Breast epithelium (tissue), 4 donors: ENCODE results near the gene KLHL3. TPM values are rescaled to one million over a fixed set of nuclear protein-coding genes. Genes with fewer than 3 reads are reported as not detected.

Experiments
- DNase-seq, 2 donors: peaks; one replicate each; pipeline ENCODE4 v3.0.0-alpha.2; 2019; ENCODE audit warnings: low spot score in 2 of 2
- H3K27ac ChIP-seq, 2 donors: fragments of 200-600 bp; sonication (generic) in 1 of 2; one replicate each; pipeline ENCODE4 v1.5.1; 2016 to 2019; ENCODE audit warnings: mild to moderate bottlenecking in 1 of 2
- H3K27me3 ChIP-seq, 2 donors: fragments of 200-600 bp; sonication (generic) in 1 of 2; one replicate each; pipeline versions ENCODE4 v1.5.1 to v1.6.0; 2017 to 2019; ENCODE audit warnings: control low read depth in 1 of 2, mild to moderate bottlenecking in 1 of 2
- H3K36me3 ChIP-seq: fragments of 200-600 bp; one replicate; pipeline ENCODE4 v1.5.1; 2019
- H3K4me1 ChIP-seq, 2 donors: fragments of 200-600 bp; sonication (generic); one replicate each; pipeline ENCODE4 v1.5.1; 2016 to 2019; ENCODE audit warnings: control low read depth in 1 of 2
- H3K4me3 ChIP-seq, 3 donors: fragments of 200-600 bp; sonication (generic); 1 replicate in 2 of 3; 2 replicates in 1 of 3; pipeline ENCODE4 v1.5.1; 2016 to 2019; ENCODE audit warnings: mild to moderate bottlenecking in 3 of 3, moderate library complexity in 2 of 3
- H3K9me3 ChIP-seq, 2 donors: fragments of 200-600 bp; sonication (generic) in 1 of 2; one replicate each; pipeline ENCODE4 v1.5.1; 2016 to 2019; ENCODE audit warnings: control low read depth in 1 of 2
- CTCF ChIP-seq, 3 donors: fragments of 450-650 bp; IDR thresholded peaks; one replicate each; pipeline ENCODE4 v1.5.1; 2016 to 2017; ENCODE audit warnings: antibody characterized with exemption in 3 of 3, mild to moderate bottlenecking in 3 of 3, moderate library complexity in 3 of 3
- POLR2A ChIP-seq: fragments of 450-650 bp; IDR thresholded peaks from one replicate; pipeline ENCODE4 v1.6.1; 2016; ENCODE audit warnings: antibody characterized with exemption, mild to moderate bottlenecking, moderate library complexity
- POLR2AphosphoS5 ChIP-seq, 3 donors: sonication (generic); formaldehyde crosslinking; IDR thresholded peaks; one replicate each; pipeline ENCODE4 v1.6.1; 2017; ENCODE audit warnings: antibody characterized with exemption in 3 of 3
- intact Hi-C: fragments of 100-400 bp; cut with DNase I; formaldehyde crosslinking; loops from one replicate; pipeline ENCODE4 v1.15.1; 2023; ENCODE audit warnings: low total_unique reads
- total RNA-seq, 3 donors: library from RNA; depleted of rRNA; stranded (reverse); fragments of >200 nt; gene quantifications; one replicate each; pipeline ENCODE4 v1.1.0, GENCODE V29; 2016

Gene KLHL3
- total RNA-seq, 3 donors from 2014 or later: 4.5 to 11.7 (median 4.9) TPM

DNA sequence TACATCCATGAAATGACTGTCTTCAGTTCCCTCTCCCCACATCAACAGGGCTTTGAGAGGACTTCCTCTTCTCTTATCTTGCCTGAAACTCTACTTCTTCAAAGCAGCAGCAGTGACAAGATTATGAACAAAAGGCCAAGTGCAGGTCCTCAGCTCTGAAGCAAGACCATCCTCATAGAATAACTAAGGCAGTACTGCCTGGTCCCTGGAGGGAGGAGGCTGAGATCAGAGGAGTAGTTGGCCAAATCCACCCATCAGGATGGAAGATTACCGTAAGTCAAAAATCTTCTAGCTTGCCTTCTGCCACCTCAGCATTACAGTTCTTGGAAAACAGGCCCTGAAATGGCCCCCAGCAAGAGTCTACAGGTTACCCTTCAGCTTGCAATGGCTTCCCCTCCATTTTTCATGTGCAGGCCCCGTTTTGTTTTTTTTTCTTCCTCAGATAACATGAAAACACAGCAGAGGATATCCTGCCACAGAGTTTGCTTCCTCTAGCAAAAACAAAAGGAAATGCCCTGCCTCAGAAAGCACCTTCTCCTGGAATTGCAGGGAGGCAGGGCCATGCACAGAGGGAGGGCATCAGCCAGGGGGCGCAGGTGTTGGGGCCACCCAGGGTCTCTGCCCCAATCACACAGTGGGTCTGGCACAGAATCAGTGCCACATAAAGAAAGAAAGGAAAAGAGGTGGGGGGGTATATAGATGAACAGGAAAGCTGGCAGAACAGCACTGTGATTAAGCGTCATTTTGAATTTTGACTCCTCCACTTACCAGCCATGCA is 40.0 kb downstream of the KLHL3 start:
- TF ChIP-seq POLR2AphosphoS5 (IDR thresholded peaks at IDR 0.05) (no peak), POLR2A (no peak), CTCF (IDR thresholded peaks at IDR 0.05) (no peak)
- no peak for DNase-seq
- Histone ChIP-seq H3K9me3 (no peaks in the 10 kb centered on the region), H3K4me3 (no peak overlapping the region), H3K4me1 (no peaks in the 10 kb centered on the region), H3K27ac (peak overlapping the region in 1 of 2 donors; percentile 32), H3K36me3 (no peaks in the 10 kb centered on the region), H3K27me3 (no peaks in the 10 kb centered on the region)
- intact Hi-C loops: loop anchor here (5.0 kb wide), 1 partner anchor 1799 kb away; the partner anchor contains the start of gene IL9

GRCh38 chr5:137693951-137694721 is 41.8 kb downstream of the KLHL3 start:
- peak overlapping the region in 1 of 2 donors; percentile 17 for H3K27ac ChIP-seq

DNA sequence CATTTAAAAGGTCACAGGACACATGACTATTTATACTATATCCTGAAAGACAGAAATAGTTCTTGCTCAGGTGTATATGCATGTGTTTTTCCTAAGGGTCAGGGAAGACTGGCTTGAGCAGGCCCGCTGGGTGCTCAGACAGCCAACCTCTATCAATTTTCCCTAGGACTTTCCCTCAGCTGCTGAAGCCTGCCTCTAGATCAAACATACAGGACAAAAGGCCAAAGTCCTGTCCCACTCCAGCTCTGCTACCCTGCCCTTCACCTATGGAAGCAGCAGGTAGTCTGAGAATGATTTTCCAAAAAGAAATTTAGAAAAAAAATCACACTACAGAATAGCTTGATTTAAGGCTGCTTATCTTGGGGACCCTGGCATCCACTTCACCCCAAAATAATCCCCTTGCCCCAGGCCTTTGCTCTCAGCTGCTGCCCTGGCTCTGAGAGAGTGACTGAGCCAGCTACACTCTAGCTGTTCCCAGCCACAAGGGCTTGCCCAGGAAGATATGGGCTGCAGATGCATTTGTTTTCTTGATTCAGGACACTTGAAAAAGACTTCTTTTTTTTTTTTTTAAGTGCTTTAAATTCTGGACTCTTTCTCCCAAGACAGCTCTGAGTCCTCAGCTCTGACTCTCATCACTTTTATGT is 42.5 kb downstream of the KLHL3 start:
- Histone ChIP-seq H3K36me3 (no peaks in the 10 kb centered on the region), H3K4me3 (no peak overlapping the region), H3K4me1 (no peaks in the 10 kb centered on the region), H3K27me3 (no peaks in the 10 kb centered on the region), H3K27ac (no peak overlapping the region), H3K9me3 (no peaks in the 10 kb centered on the region)
- DNase-seq: no peak
- intact Hi-C loops: no loop called here
- no peak for TF ChIP-seq POLR2AphosphoS5 (IDR thresholded peaks at IDR 0.05)
- TF ChIP-seq CTCF (IDR thresholded peaks at IDR 0.05): no peak
- no peak for TF ChIP-seq POLR2A

More at GRCh38 chr5:137693951-137694721, 41.8 kb downstream of the KLHL3 start:
- H3K36me3 ChIP-seq: no peaks in the 10 kb centered on the region
- H3K27me3 ChIP-seq: no peaks in the 10 kb centered on the region
- intact Hi-C loops: no loop called here
- TF ChIP-seq POLR2A (no peak), POLR2AphosphoS5 (IDR thresholded peaks at IDR 0.05) (no peak), CTCF (IDR thresholded peaks at IDR 0.05) (no peak)
- H3K9me3 ChIP-seq: no peaks in the 10 kb centered on the region
- DNase-seq: no peak
- H3K4me1 ChIP-seq: no peaks in the 10 kb centered on the region
- H3K4me3 ChIP-seq: no peak overlapping the region

- intact Hi-C loops: no loop called here
- no peak for TF ChIP-seq CTCF (IDR thresholded peaks at IDR 0.05)
- no peak for DNase-seq
- Histone ChIP-seq H3K9me3 (no peaks in the 10 kb centered on the region), H3K36me3 (no peaks in the 10 kb centered on the region), H3K4me3 (no peak overlapping the region), H3K27me3 (no peaks in the 10 kb centered on the region), H3K27ac (no peak overlapping the region), H3K4me1 (no peaks in the 10 kb centered on the region)
Measured at GRCh38 chr5:137689306-137689705, 46.6 kb downstream of the KLHL3 start.
